Measurements from ENCODE around the gene FBXL14.

FBXL14 gene

GRCh38 chr12:1533602-1534304 is 60.6 kb downstream of the FBXL14 start:
- no peaks in the 10 kb centered on the region for H3K9me3 ChIP-seq (replicated peaks in 1 of 11)
- no peak overlapping the region for H3K27ac ChIP-seq
- peaks cover 30 to 60% (median 55%) of the 10 kb centered on the region in 10 experiments for H3K4me1 ChIP-seq
- H3K27me3 ChIP-seq: peaks cover 49 to 100% (median 85%) of the 10 kb centered on the region in 11 experiments
- TF ChIP-seq Cebpa-rat (IDR thresholded peaks at IDR 0.05): no peak
- H3K9ac ChIP-seq: peak overlapping the region in 2 of 11 experiments; percentile 17 to 22; a peak in 2 of 22 replicates
- H3K4me2 ChIP-seq: peak overlapping the region; percentile 80 to 97 (median 90)
- no peaks in the 10 kb centered on the region for H3K36me3 ChIP-seq
- peaks cover 0 to 73% (median 59%) of the 10 kb centered on the region in 11 experiments; a peak in 19 of 22 replicates for H4K20me1 ChIP-seq
- H3K4me3 ChIP-seq: peak overlapping the region; percentile 11 to 50 (median 42); a peak in 18 of 20 replicates

- Histone ChIP-seq H3K9me3 (replicated peaks in 1 of 11) (no peaks in the 10 kb centered on the region), H3K27ac (no peak overlapping the region), H3K4me2 (peak overlapping the region; percentile 80 to 97 (median 90)), H3K27me3 (peaks cover 55 to 100% (median 91%) of the 10 kb centered on the region in 11 experiments), H4K20me1 (peaks cover 0 to 76% (median 59%) of the 10 kb centered on the region in 11 experiments; a peak in 19 of 22 replicates), H3K36me3 (no peaks in the 10 kb centered on the region), H3K9ac (no peak overlapping the region), H3K4me3 (peak overlapping the region; percentile 11 to 50 (median 42); a peak in 15 of 20 replicates), H3K4me1 (peaks cover 30 to 60% (median 55%) of the 10 kb centered on the region in 10 experiments)
- no peak for TF ChIP-seq Cebpa-rat (IDR thresholded peaks at IDR 0.05)
These were observed 61.2 kb downstream of the FBXL14 start for GRCh38 chr12:1533205-1533601.

GRCh38 chr12:1532375-1533165 is 61.8 kb downstream of the FBXL14 start:
- H3K4me2 ChIP-seq: peak overlapping the region; percentile 80 to 98 (median 95); a peak in 21 of 22 replicates
- H3K9ac ChIP-seq: no peak overlapping the region
- peaks cover 61 to 100% (median 97%) of the 10 kb centered on the region in 11 experiments for H3K27me3 ChIP-seq
- H3K4me1 ChIP-seq: peaks cover 30 to 64% (median 56%) of the 10 kb centered on the region in 10 experiments
- no peak overlapping the region; a peak in 1 of 20 replicates for H3K4me3 ChIP-seq
- no peak for TF ChIP-seq Cebpa-rat (IDR thresholded peaks at IDR 0.05)
- no peak overlapping the region for H3K27ac ChIP-seq
- peaks cover 0 to 82% (median 59%) of the 10 kb centered on the region in 11 experiments; a peak in 19 of 22 replicates for H4K20me1 ChIP-seq
- no peaks in the 10 kb centered on the region for H3K9me3 ChIP-seq (replicated peaks in 1 of 11)
- H3K36me3 ChIP-seq: no peaks in the 10 kb centered on the region

GRCh38 chr12:1531654-1532374 is 62.6 kb downstream of the FBXL14 start:
- Histone ChIP-seq H3K27ac (no peak overlapping the region), H3K4me3 (peak overlapping the region in 7 of 10 experiments; percentile 53 to 72 (median 60); a peak in 9 of 20 replicates), H3K9ac (no peak overlapping the region), H3K9me3 (replicated peaks in 1 of 11) (no peaks in the 10 kb centered on the region), H3K4me1 (peaks cover 30 to 67% (median 56%) of the 10 kb centered on the region in 10 experiments), H3K4me2 (peak overlapping the region; percentile 92 to 99 (median 95); a peak in 18 of 22 replicates), H4K20me1 (peaks cover 0 to 87% (median 59%) of the 10 kb centered on the region in 11 experiments; a peak in 19 of 22 replicates), H3K27me3 (peaks cover 67 to 99% (median 98%) of the 10 kb centered on the region in 11 experiments), H3K36me3 (no peaks in the 10 kb centered on the region)
- TF ChIP-seq Cebpa-rat (IDR thresholded peaks at IDR 0.05): no peak

GRCh38 chr12:1531153-1531653 is 63.2 kb downstream of the FBXL14 start:
- Histone ChIP-seq H3K4me2 (peak overlapping the region; percentile 92 to 99 (median 95)), H3K4me1 (peaks cover 30 to 69% (median 57%) of the 10 kb centered on the region in 10 experiments), H3K9ac (peak overlapping the region in 7 of 11 experiments; percentile 54 to 75 (median 56); a peak in 8 of 22 replicates), H3K36me3 (no peaks in the 10 kb centered on the region), H3K27me3 (peaks cover 67 to 99% (median 98%) of the 10 kb centered on the region in 11 experiments), H3K9me3 (replicated peaks in 1 of 11) (no peaks in the 10 kb centered on the region), H3K27ac (no peak overlapping the region), H3K4me3 (peak overlapping the region; percentile 53 to 72 (median 60)), H4K20me1 (peaks cover 0 to 87% (median 59%) of the 10 kb centered on the region in 11 experiments; a peak in 19 of 22 replicates)
- TF ChIP-seq Cebpa-rat (IDR thresholded peaks at IDR 0.05): no peak

- Histone ChIP-seq H4K20me1 (peaks cover 0 to 83% (median 59%) of the 10 kb centered on the region in 11 experiments; a peak in 19 of 22 replicates), H3K36me3 (no peaks in the 10 kb centered on the region), H3K4me1 (peaks cover 34 to 74% (median 63%) of the 10 kb centered on the region in 10 experiments), H3K9ac (peak overlapping the region; percentile 22 to 75 (median 56); a peak in 20 of 22 replicates), H3K9me3 (replicated peaks in 1 of 11) (no peaks in the 10 kb centered on the region), H3K27me3 (peaks cover 67 to 99% (median 93%) of the 10 kb centered on the region in 11 experiments), H3K27ac (no peak overlapping the region), H3K4me2 (peak overlapping the region; percentile 92 to 99 (median 95)), H3K4me3 (peak overlapping the region; percentile 53 to 72 (median 60))
- TF ChIP-seq Cebpa-rat (IDR thresholded peaks at IDR 0.05): no peak
These were observed 63.7 kb downstream of the FBXL14 start for GRCh38 chr12:1530592-1531152.

- H3K36me3 ChIP-seq: no peaks in the 10 kb centered on the region
- H3K4me1 ChIP-seq: peaks cover 39 to 76% (median 64%) of the 10 kb centered on the region in 10 experiments
- TF ChIP-seq Cebpa-rat (IDR thresholded peaks at IDR 0.05): no peak
- H3K27me3 ChIP-seq: peaks cover 67 to 99% (median 86%) of the 10 kb centered on the region in 11 experiments
- H3K9me3 ChIP-seq (replicated peaks in 1 of 11): no peaks in the 10 kb centered on the region
- H3K9ac ChIP-seq: peak overlapping the region; percentile 22 to 75 (median 56); a peak in 20 of 22 replicates
- peak overlapping the region; percentile 53 to 72 (median 60) for H3K4me3 ChIP-seq
- no peak overlapping the region for H3K27ac ChIP-seq
- H3K4me2 ChIP-seq: peak overlapping the region; percentile 92 to 99 (median 95)
- H4K20me1 ChIP-seq: peaks cover 0 to 77% (median 59%) of the 10 kb centered on the region in 11 experiments; a peak in 19 of 22 replicates
These were observed 64.4 kb downstream of the FBXL14 start for GRCh38 chr12:1529862-1530591.
